Measurements from ENCODE around the gene STARD9. TPM values are rescaled to one million over a fixed set of nuclear protein-coding genes. Genes with fewer than 3 reads are reported as not detected.

Gene STARD9
- polyA plus RNA-seq, 1 donor (not counting 4 experiments of a cell fraction or from before 2014, with no cell fraction given), result 0.76 TPM

GRCh38 chr15:42593143-42593542 lies 17.7 kb downstream of the STARD9 start:
- Histone ChIP-seq H3K9me3 (ENCODE audit: control insufficient read depth, low read depth, low read length) (no peaks in the 10 kb centered on the region), H2AFZ (ENCODE audit: control insufficient read depth, low read length) (no peak overlapping the region), H4K20me1 (ENCODE audit: control insufficient read depth, extremely low read depth, insufficient read depth, low read length) (no peaks in the 10 kb centered on the region), H3K4me2 (ENCODE audit: control insufficient read depth, extremely low read depth, insufficient read depth, low read depth, low read length) (no peak overlapping the region), H3K4me1 (ENCODE audit: control insufficient read depth, extremely low read depth, insufficient read depth, low read length) (no peaks in the 10 kb centered on the region), H3K4me3 (ENCODE audit: control insufficient read depth in 2 of 3, extremely low read depth in 1 of 3, insufficient read depth in 2 of 3, low read depth in 1 of 3, low read length in 3 of 3) (no peak overlapping the region), H3K9me1 (ENCODE audit: control insufficient read depth, extremely low read depth, insufficient read depth, low read length) (no peaks in the 10 kb centered on the region), H3K27ac (ENCODE audit: control insufficient read depth, insufficient read depth, low read length) (no peak overlapping the region), H3K9ac (ENCODE audit: control insufficient read depth, extremely low read depth, insufficient read depth, low read length) (no peak overlapping the region), H3K36me3 (ENCODE audit: control insufficient read depth in 2 of 2, extremely low read depth in 1 of 2, insufficient read depth in 2 of 2, low read length in 2 of 2) (no peaks in the 10 kb centered on the region), H3K27me3 (ENCODE audit: control insufficient read depth, extremely low read depth, insufficient read depth, low read length) (no peaks in the 10 kb centered on the region), H3K79me2 (ENCODE audit: control insufficient read depth, insufficient read depth, low read length) (no peaks in the 10 kb centered on the region)
- DNase-seq (ENCODE audit: low read depth, low spot score) (no peak), FAIRE-seq (no peak)
- dilution Hi-C loops (cut with MboI; ENCODE audit: extremely low pct_ligation_motif_present, low sequenced_read_pairs), result no loop called here
- TF ChIP-seq CTCF (optimal IDR thresholded peaks at IDR 0.05 in 1 of 3, IDR thresholded peaks at IDR 0.05 in 1 of 3, conservative IDR thresholded peaks at IDR 0.05 in 1 of 3; ENCODE audit: extremely low read depth in 1 of 3, insufficient read depth in 2 of 3, low read length in 3 of 3) (no peak), EZH2 (IDR thresholded peaks at IDR 0.05; ENCODE audit: low read length) (no peak)

- DNase-seq (ENCODE audit: low read depth, low spot score) (no peak), FAIRE-seq (no peak)
- no peak overlapping the region for H3K27ac ChIP-seq (ENCODE audit: control insufficient read depth, insufficient read depth, low read length)
- H3K79me2 ChIP-seq (ENCODE audit: control insufficient read depth, insufficient read depth, low read length), result no peaks in the 10 kb centered on the region
- TF ChIP-seq CTCF (optimal IDR thresholded peaks at IDR 0.05 in 1 of 3, IDR thresholded peaks at IDR 0.05 in 1 of 3, conservative IDR thresholded peaks at IDR 0.05 in 1 of 3; ENCODE audit: extremely low read depth in 1 of 3, insufficient read depth in 2 of 3, low read length in 3 of 3) (no peak), EZH2 (IDR thresholded peaks at IDR 0.05; ENCODE audit: low read length) (no peak)
- H3K4me3 ChIP-seq (ENCODE audit: control insufficient read depth in 2 of 3, extremely low read depth in 1 of 3, insufficient read depth in 2 of 3, low read depth in 1 of 3, low read length in 3 of 3), result no peak overlapping the region
- no peak overlapping the region for H2AFZ ChIP-seq (ENCODE audit: control insufficient read depth, low read length)
- no peaks in the 10 kb centered on the region for H3K9me1 ChIP-seq (ENCODE audit: control insufficient read depth, extremely low read depth, insufficient read depth, low read length)
- no peaks in the 10 kb centered on the region for H3K9me3 ChIP-seq (ENCODE audit: control insufficient read depth, low read depth, low read length)
- H3K9ac ChIP-seq (ENCODE audit: control insufficient read depth, extremely low read depth, insufficient read depth, low read length), result no peak overlapping the region
- no peaks in the 10 kb centered on the region for H4K20me1 ChIP-seq (ENCODE audit: control insufficient read depth, extremely low read depth, insufficient read depth, low read length)
- no peaks in the 10 kb centered on the region for H3K4me1 ChIP-seq (ENCODE audit: control insufficient read depth, extremely low read depth, insufficient read depth, low read length)
- no peak overlapping the region for H3K4me2 ChIP-seq (ENCODE audit: control insufficient read depth, extremely low read depth, insufficient read depth, low read depth, low read length)
- dilution Hi-C loops (cut with MboI; ENCODE audit: extremely low pct_ligation_motif_present, low sequenced_read_pairs), result no loop called here
- no peaks in the 10 kb centered on the region for H3K27me3 ChIP-seq (ENCODE audit: control insufficient read depth, extremely low read depth, insufficient read depth, low read length)
- no peaks in the 10 kb centered on the region for H3K36me3 ChIP-seq (ENCODE audit: control insufficient read depth in 2 of 2, extremely low read depth in 1 of 2, insufficient read depth in 2 of 2, low read length in 2 of 2)
Observed at GRCh38 chr15:42594095-42594494, 18.7 kb downstream of the STARD9 start.

All from keratinocyte (primary cell).